GM12873 (cell line): Measurements from ENCODE around the gene PCSK4.

Experiments
- CTCF ChIP-seq: IDR thresholded peaks from 2 replicates; pipeline ENCODE4 v1.5.1; 2012; ENCODE audit warnings: low read depth, mild to moderate bottlenecking, moderate library complexity, low read length, control low read depth; ENCODE audit not compliant: insufficient read depth; ENCODE audit errors: missing control alignments

Gene PCSK4

GRCh38 chr19:1453525-1454364, 36.4 kb downstream of the PCSK4 start:
- no peak for TF ChIP-seq CTCF

GRCh38 chr19:1452802-1453524, 37.2 kb downstream of the PCSK4 start:
- no peak for TF ChIP-seq CTCF

- TF ChIP-seq CTCF: no peak
These were observed 38.0 kb downstream of the PCSK4 start for GRCh38 chr19:1451916-1452801.

GRCh38 chr19:1450735-1451731, 39.1 kb downstream of the PCSK4 start:
- TF ChIP-seq CTCF: no peak

- no peak for TF ChIP-seq CTCF
These were observed 40.4 kb downstream of the PCSK4 start, which contains the start of gene APC2 for GRCh38 chr19:1449467-1450442. Gene APC2, plus strand, starts transcription at chr19:1450121. Its CDS starts 2,881 bp downstream, at chr19:1453002.

- TF ChIP-seq CTCF: no peak
These were observed 42.2 kb downstream of the PCSK4 start for GRCh38 chr19:1447944-1448343.
